ENCODE measurements around the gene FMNL1.

DNA sequence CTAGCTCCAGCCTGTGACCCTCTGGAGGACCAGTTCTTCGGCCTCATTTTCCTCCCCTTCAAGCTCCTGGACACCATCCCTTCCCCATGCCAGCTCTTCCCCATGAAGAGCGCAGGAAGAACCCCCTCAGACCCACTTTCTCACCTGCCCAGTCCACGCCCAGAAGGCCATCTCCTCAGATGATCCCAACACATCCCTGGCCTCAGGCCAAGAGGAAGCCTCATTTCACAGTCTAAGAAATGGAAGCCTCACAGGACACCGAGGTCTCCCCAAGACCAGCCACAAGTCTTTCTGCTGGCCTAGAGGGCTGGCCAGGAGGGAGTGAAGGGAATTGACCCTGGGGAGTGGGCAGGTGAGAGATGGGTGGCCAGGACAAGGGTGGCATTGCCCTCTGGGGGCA is 32.2 kb downstream of the FMNL1 start:
- no peak for TF ChIP-seq CTCF (IDR thresholded peaks at IDR 0.05)
- TF ChIP-seq POLR2A (IDR thresholded peaks at IDR 0.05): no peak
